ENCODE measurements around the gene CHL1. TPM values are rescaled to one million over a fixed set of nuclear protein-coding genes. Genes with fewer than 3 reads are reported as not detected.

Gene CHL1
- total and polyA plus RNA-seq, 2 donors (not counting 1 experiment from before 2014, with no cell fraction given): 6.2 to 18.0 TPM

DNA sequence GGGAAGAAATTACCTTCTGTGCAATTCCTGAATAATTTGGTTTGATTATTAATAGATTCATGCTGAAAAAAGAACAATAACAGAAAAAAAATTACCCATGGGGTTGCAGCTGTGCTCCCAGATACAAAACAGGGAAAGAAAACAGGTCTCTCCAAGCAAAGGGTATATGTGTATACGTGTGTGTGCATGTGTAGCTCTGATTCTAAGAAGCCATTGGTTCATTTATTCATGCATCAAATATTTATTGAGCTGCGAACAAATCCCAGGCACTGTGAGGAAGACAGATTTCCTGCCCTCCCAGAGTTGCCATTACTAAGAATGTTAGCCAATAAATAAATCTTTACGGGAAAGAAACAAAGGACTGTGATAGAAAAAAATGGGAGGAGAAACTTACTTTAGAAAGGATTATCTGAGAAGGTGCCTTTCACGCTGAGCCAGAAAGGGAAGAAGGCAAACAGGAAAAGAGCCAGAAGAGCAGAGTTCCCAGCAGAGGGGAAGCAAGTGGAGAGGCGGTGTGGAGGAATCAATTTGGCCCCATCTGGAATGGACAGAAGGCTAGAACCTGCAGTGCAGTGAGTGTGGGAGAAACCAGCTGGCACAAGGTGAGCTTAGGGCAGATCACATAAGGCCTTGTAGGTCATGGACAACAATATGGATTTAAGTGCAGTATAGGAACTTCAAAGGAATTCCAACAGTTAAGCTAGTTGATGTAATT is 20.7 kb downstream of the CHL1 start:
- Mint-ChIP-seq H3K4me1 (peaks cover 33% of the 10 kb centered on the region), H3K4me3 (no peak overlapping the region), H3K9me3 (ENCODE audit: insufficient read depth) (no peaks in the 10 kb centered on the region), H3K27me3 (no peaks in the 10 kb centered on the region), H3K27ac (no peak overlapping the region)
- no peak overlapping the region for H3K9ac ChIP-seq (ENCODE audit: low read length)
- 83% methylated on average over 3 of the region's 5 CpGs for WGBS (ENCODE audit: insufficient coverage)
- H4K20me1 ChIP-seq (ENCODE audit: control insufficient read depth, insufficient read depth, low read length, poor library complexity, severe bottlenecking): no peaks in the 10 kb centered on the region
- CTCF ChIA-PET: interaction anchor here (1.3 kb wide), 1 partner anchor 137 kb away, joined by 5 read pairs; no protein-coding TSS in a partner anchor
- peaks cover 29 to 32% of the 10 kb centered on the region in 2 donors for H3K4me1 ChIP-seq (ENCODE audit: control insufficient read depth in 2 of 2, insufficient read depth in 2 of 2, low read length in 2 of 2)
- POLR2A ChIA-PET: no interaction called here
- no peak overlapping the region for H3K4me2 ChIP-seq (replicated peaks; ENCODE audit: low read depth, low read length, poor library complexity, severe bottlenecking)
- H3K79me2 ChIP-seq (ENCODE audit: control insufficient read depth, insufficient read depth, low read length): no peaks in the 10 kb centered on the region
- no peak for TF ChIP-seq EZH2 (IDR thresholded peaks at IDR 0.05; ENCODE audit: borderline replicate concordance, insufficient read depth, low read depth, low read length, poor library complexity, severe bottlenecking)
- TF ChIP-seq, protein P1, sequence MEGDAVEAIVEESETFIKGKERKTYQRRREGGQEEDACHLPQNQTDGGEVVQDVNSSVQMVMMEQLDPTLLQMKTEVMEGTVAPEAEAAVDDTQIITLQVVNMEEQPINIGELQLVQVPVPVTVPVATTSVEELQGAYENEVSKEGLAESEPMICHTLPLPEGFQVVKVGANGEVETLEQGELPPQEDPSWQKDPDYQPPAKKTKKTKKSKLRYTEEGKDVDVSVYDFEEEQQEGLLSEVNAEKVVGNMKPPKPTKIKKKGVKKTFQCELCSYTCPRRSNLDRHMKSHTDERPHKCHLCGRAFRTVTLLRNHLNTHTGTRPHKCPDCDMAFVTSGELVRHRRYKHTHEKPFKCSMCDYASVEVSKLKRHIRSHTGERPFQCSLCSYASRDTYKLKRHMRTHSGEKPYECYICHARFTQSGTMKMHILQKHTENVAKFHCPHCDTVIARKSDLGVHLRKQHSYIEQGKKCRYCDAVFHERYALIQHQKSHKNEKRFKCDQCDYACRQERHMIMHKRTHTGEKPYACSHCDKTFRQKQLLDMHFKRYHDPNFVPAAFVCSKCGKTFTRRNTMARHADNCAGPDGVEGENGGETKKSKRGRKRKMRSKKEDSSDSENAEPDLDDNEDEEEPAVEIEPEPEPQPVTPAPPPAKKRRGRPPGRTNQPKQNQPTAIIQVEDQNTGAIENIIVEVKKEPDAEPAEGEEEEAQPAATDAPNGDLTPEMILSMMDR (IDR thresholded peaks at IDR 0.05): no peak
- no peaks in the 10 kb centered on the region for H3K36me3 ChIP-seq (replicated peaks in 1 of 2; ENCODE audit: control extremely low read depth in 1 of 2, control insufficient read depth in 1 of 2, extremely low read depth in 1 of 2, insufficient read depth in 2 of 2, low read length in 1 of 2)
- no peak overlapping the region for H3K4me3 ChIP-seq (ENCODE audit: control extremely low read depth in 1 of 5, extremely low read depth in 1 of 5, insufficient read depth in 1 of 5, low read depth in 2 of 5, low read length in 4 of 5)
- no peak for ATAC-seq (ENCODE audit: low read depth)
- no peak overlapping the region for H3K27ac ChIP-seq (ENCODE audit: low read length in 2 of 2)
- no peak overlapping the region for H2AFZ ChIP-seq (ENCODE audit: insufficient read depth, low read depth, low read length, poor library complexity, severe bottlenecking)
- no peak for DNase-seq
- H3K9me3 ChIP-seq (ENCODE audit: control extremely low read depth in 1 of 3, control insufficient read depth in 2 of 3, insufficient read depth in 1 of 3, low read length in 2 of 3): no peaks in the 10 kb centered on the region
- intact Hi-C loops (cut with micrococcal nuclease): loop anchor here (5.0 kb wide), 2 partner anchors 75 to 135 kb away; no protein-coding TSS in a partner anchor
- H3K27me3 ChIP-seq (replicated peaks in 1 of 4; ENCODE audit: control extremely low read depth in 1 of 4, control insufficient read depth in 3 of 4, insufficient read depth in 4 of 4, low read length in 3 of 4): no peaks in the 10 kb centered on the region

DNA sequence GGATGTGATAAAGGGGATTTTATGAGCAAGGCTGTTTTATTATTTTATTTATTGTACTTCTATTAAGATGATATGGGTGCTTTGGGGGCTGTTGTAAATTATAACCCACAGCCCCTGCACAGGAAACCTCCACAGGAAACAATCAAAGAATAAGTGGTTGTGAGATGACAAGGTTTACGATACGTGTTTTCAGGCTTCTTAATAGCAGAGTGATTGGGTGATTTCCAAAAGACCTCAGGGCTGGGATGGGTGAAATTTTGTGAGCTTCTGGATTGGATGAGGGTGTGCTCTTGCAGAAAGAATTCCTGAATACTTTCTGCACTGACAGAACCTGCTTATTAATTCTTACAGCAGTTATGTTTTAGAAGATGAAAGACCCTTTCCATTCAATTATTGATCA is 21.4 kb downstream of the CHL1 start:
- Histone ChIP-seq H3K9ac (ENCODE audit: low read length) (no peak overlapping the region), H3K79me2 (ENCODE audit: control insufficient read depth, insufficient read depth, low read length) (no peaks in the 10 kb centered on the region), H3K27me3 (replicated peaks in 1 of 4; ENCODE audit: control extremely low read depth in 1 of 4, control insufficient read depth in 3 of 4, insufficient read depth in 4 of 4, low read length in 3 of 4) (no peaks in the 10 kb centered on the region), H3K36me3 (replicated peaks in 1 of 2; ENCODE audit: control extremely low read depth in 1 of 2, control insufficient read depth in 1 of 2, extremely low read depth in 1 of 2, insufficient read depth in 2 of 2, low read length in 1 of 2) (no peaks in the 10 kb centered on the region), H2AFZ (ENCODE audit: insufficient read depth, low read depth, low read length, poor library complexity, severe bottlenecking) (no peak overlapping the region), H4K20me1 (ENCODE audit: control insufficient read depth, insufficient read depth, low read length, poor library complexity, severe bottlenecking) (no peaks in the 10 kb centered on the region), H3K9me3 (ENCODE audit: control extremely low read depth in 1 of 3, control insufficient read depth in 2 of 3, insufficient read depth in 1 of 3, low read length in 2 of 3) (no peaks in the 10 kb centered on the region), H3K4me3 (ENCODE audit: control extremely low read depth in 1 of 5, extremely low read depth in 1 of 5, insufficient read depth in 1 of 5, low read depth in 2 of 5, low read length in 4 of 5) (no peak overlapping the region), H3K4me1 (ENCODE audit: control insufficient read depth in 2 of 2, insufficient read depth in 2 of 2, low read length in 2 of 2) (peaks cover 23 to 25% of the 10 kb centered on the region in 2 donors), H3K27ac (ENCODE audit: low read length in 2 of 2) (no peak overlapping the region), H3K4me2 (replicated peaks; ENCODE audit: low read depth, low read length, poor library complexity, severe bottlenecking) (peak overlapping the region; percentile 25)
- ChIA-PET CTCF (no interaction called here), POLR2A (no interaction called here)
- ATAC-seq (ENCODE audit: low read depth) (no peak), DNase-seq (no peak)
- intact Hi-C loops (cut with micrococcal nuclease): loop anchor here (5.0 kb wide), 2 partner anchors 74 to 134 kb away; no protein-coding TSS in a partner anchor
- H3K4me3 Mint-ChIP-seq: no peak overlapping the region
- H3K4me1 Mint-ChIP-seq: peaks cover 26% of the 10 kb centered on the region
- WGBS (ENCODE audit: insufficient coverage): 7% methylated on average over 2 of the region's 2 CpGs
- TF ChIP-seq, protein P1 (IDR thresholded peaks at IDR 0.05): no peak
- TF ChIP-seq EZH2 (IDR thresholded peaks at IDR 0.05; ENCODE audit: borderline replicate concordance, insufficient read depth, low read depth, low read length, poor library complexity, severe bottlenecking): no peak
- H3K27ac Mint-ChIP-seq: no peak overlapping the region
- no peaks in the 10 kb centered on the region for H3K27me3 Mint-ChIP-seq
- H3K9me3 Mint-ChIP-seq (ENCODE audit: insufficient read depth): no peaks in the 10 kb centered on the region
